Measurements from ENCODE around the gene DIPK1A. TPM values are rescaled to one million over a fixed set of nuclear protein-coding genes. Genes with fewer than 3 reads are reported as not detected.

The DIPK1A gene
- total RNA-seq, 1 experiment from 2014 or later = 2.9 TPM

GRCh38 chr1:92843429-92844352 lies 117.6 kb downstream of the DIPK1A start:
- no peak for DNase-seq (ENCODE audit: low read depth)

GRCh38 chr1:92843046-92843423 lies 118.2 kb downstream of the DIPK1A start:
- DNase-seq (ENCODE audit: low read depth) = no peak

- no peak for DNase-seq (ENCODE audit: low read depth)
Measured at GRCh38 chr1:92842082-92843045, 118.9 kb downstream of the DIPK1A start.

GRCh38 chr1:92840600-92840999 lies 120.7 kb downstream of the DIPK1A start:
- DNase-seq (ENCODE audit: low read depth) = no peak

GRCh38 chr1:92839442-92839841 lies 121.8 kb downstream of the DIPK1A start:
- no peak for DNase-seq (ENCODE audit: low read depth)

- no peak for DNase-seq (ENCODE audit: low read depth)
Measured at GRCh38 chr1:92838519-92838918, 122.7 kb downstream of the DIPK1A start.

GRCh38 chr1:92837062-92837461 lies 124.2 kb downstream of the DIPK1A start:
- DNase-seq (ENCODE audit: low read depth) = no peak

- DNase-seq (ENCODE audit: low read depth) = no peak
Measured at GRCh38 chr1:92834617-92835016, 126.6 kb downstream of the DIPK1A start.

GRCh38 chr1:92833840-92834239 lies 127.4 kb downstream of the DIPK1A start:
- DNase-seq (ENCODE audit: low read depth) = peak; percentile 24

- DNase-seq (ENCODE audit: low read depth) = no peak
Measured at GRCh38 chr1:92832537-92833114, 128.6 kb downstream of the DIPK1A start.

- peak; percentile 95 for DNase-seq (ENCODE audit: low read depth)
Measured at GRCh38 chr1:92831762-92832536, 129.3 kb downstream of the DIPK1A start, which contains the start of gene RPL5. Gene RPL5, plus strand, starts transcription at chr1:92832040. Its CDS starts 75 bp downstream, at chr1:92832115.

GRCh38 chr1:92831368-92831761 lies 129.9 kb downstream of the DIPK1A start:
- DNase-seq (ENCODE audit: low read depth) = no peak

GRCh38 chr1:92826792-92827191 lies 134.5 kb downstream of the DIPK1A start:
- no peak for DNase-seq (ENCODE audit: low read depth)

GRCh38 chr1:92822879-92823278 lies 138.4 kb downstream of the DIPK1A start:
- DNase-seq (ENCODE audit: low read depth) = peak; percentile 48

GRCh38 chr1:92820551-92820950 lies 140.7 kb downstream of the DIPK1A start:
- DNase-seq (ENCODE audit: low read depth) = no peak

GRCh38 chr1:92820024-92820423 lies 141.2 kb downstream of the DIPK1A start:
- no peak for DNase-seq (ENCODE audit: low read depth)

- no peak for DNase-seq (ENCODE audit: low read depth)
Measured at GRCh38 chr1:92817986-92818764, 143.1 kb downstream of the DIPK1A start.

GRCh38 chr1:92817137-92817697 lies 144.0 kb downstream of the DIPK1A start:
- DNase-seq (ENCODE audit: low read depth) = no peak

GRCh38 chr1:92816732-92817131 lies 144.5 kb downstream of the DIPK1A start:
- DNase-seq (ENCODE audit: low read depth) = no peak

GRCh38 chr1:92808381-92808780 lies 152.9 kb downstream of the DIPK1A start:
- DNase-seq (ENCODE audit: low read depth) = no peak
